ENCODE results near the gene CLBA1. TPM values are rescaled to one million over a fixed set of nuclear protein-coding genes. Genes with fewer than 3 reads are reported as not detected.

The CLBA1 gene
- total and polyA plus RNA-seq, 9 of the 15 experiments (the other 6 are each of a cell fraction or from before 2014, with no cell fraction given) = 0.04 to 3.9 (median 2.6) TPM

GRCh38 chr14:105020815-105021655 is 35.4 kb downstream of the CLBA1 start, which contains the start of gene CDCA4 (continued):
- TF ChIP-seq E2F5 (CRISPR knock-in tag; IDR thresholded peaks at IDR 0.05) = no peak
- TF ChIP-seq NKRF (IDR thresholded peaks at IDR 0.05; ENCODE audit: borderline replicate concordance) = peak; percentile 91; the same call in 1 of the 2 replicates
- TF ChIP-seq CHD2 (IDR thresholded peaks at IDR 0.05; ENCODE audit: low read depth, low read length) = no peak
- no peak; the same call in 1 of the 2 replicates for TF ChIP-seq MBD2 (IDR thresholded peaks at IDR 0.05; ENCODE audit: borderline replicate concordance, low read depth)
- no peak for TF ChIP-seq DIDO1 (tag; IDR thresholded peaks at IDR 0.05; ENCODE audit: low read depth)
- TF ChIP-seq MCM2 (IDR thresholded peaks at IDR 0.05; ENCODE audit: low read depth) = no peak
- no peak for TF ChIP-seq ATF3 (IDR thresholded peaks at IDR 0.05)
- TF ChIP-seq ATF3 (CRISPR knock-in tag; conservative IDR thresholded peaks at IDR 0.05) = no peak
- TF ChIP-seq ZFP91 (CRISPR knock-in tag; IDR thresholded peaks at IDR 0.05) = no peak
- 0 out of 2 replicates have a peak, but pooled peaks have one; percentile 42 for TF ChIP-seq RBM34 (IDR thresholded peaks at IDR 0.05; ENCODE audit: borderline replicate concordance, insufficient read depth, low read length)
- TF ChIP-seq BACH1 (tag; IDR thresholded peaks at IDR 0.05) = no peak
- no peak for TF ChIP-seq PBX2 (CRISPR knock-in tag; IDR thresholded peaks at IDR 0.05; ENCODE audit: low read depth)
- no peak for TF ChIP-seq PBX2 (tag; conservative IDR thresholded peaks at IDR 0.05; ENCODE audit: low read depth)
- no peak for TF ChIP-seq NR2C1 (IDR thresholded peaks at IDR 0.05)
- TF ChIP-seq NR2C1 (tag; IDR thresholded peaks at IDR 0.05) = no peak
- no peak for TF ChIP-seq HDGF (IDR thresholded peaks at IDR 0.05)
- peak; percentile 90 for TF ChIP-seq RBM25 (IDR thresholded peaks at IDR 0.05; ENCODE audit: low read depth, low read length, severe bottlenecking)
- no peak for TF ChIP-seq CBFB (CRISPR knock-in tag; IDR thresholded peaks at IDR 0.05)
- TF ChIP-seq CTBP1 (IDR thresholded peaks at IDR 0.05; ENCODE audit: borderline replicate concordance) = peak; percentile 98
- TF ChIP-seq ZNF23 (CRISPR knock-in tag; IDR thresholded peaks at IDR 0.05) = no peak

Measured in K562 (cell line).